ENCODE measurements around the gene ARHGDIB. TPM values are rescaled to one million over a fixed set of nuclear protein-coding genes. Genes with fewer than 3 reads are reported as not detected.
A peak's percentile ranks its signal among the peaks of the same experiment; 100 is the strongest.

Gene ARHGDIB
- total RNA-seq, 1 donor from 2014 or later: 217 TPM

- Mint-ChIP-seq H3K4me1 (ENCODE audit: unreplicated experiment) (peaks cover 40% of the 10 kb centered on the region), H3K27ac (ENCODE audit: unreplicated experiment) (no peak overlapping the region), H3K36me3 (ENCODE audit: low read depth, unreplicated experiment) (peaks cover 26% of the 10 kb centered on the region), H3K9me3 (ENCODE audit: unreplicated experiment) (no peaks in the 10 kb centered on the region), H3K4me3 (ENCODE audit: unreplicated experiment) (no peak overlapping the region), H3K27me3 (ENCODE audit: unreplicated experiment) (peaks cover 2% of the 10 kb centered on the region)
- no peak for TF ChIP-seq CTCF (IDR thresholded peaks at IDR 0.05; ENCODE audit: unreplicated experiment)
- no peak for DNase-seq (ENCODE audit: low spot score)
Measured at GRCh38 chr12:14954269-14954668, 7.1 kb downstream of the ARHGDIB start.

- peaks cover 31% of the 10 kb centered on the region for H3K36me3 Mint-ChIP-seq (ENCODE audit: low read depth, unreplicated experiment)
- H3K27ac Mint-ChIP-seq (ENCODE audit: unreplicated experiment): peak overlapping the region; percentile 51
- H3K4me3 Mint-ChIP-seq (ENCODE audit: unreplicated experiment): no peak overlapping the region
- no peak for TF ChIP-seq CTCF (IDR thresholded peaks at IDR 0.05; ENCODE audit: unreplicated experiment)
- H3K4me1 Mint-ChIP-seq (ENCODE audit: unreplicated experiment): peaks cover 42% of the 10 kb centered on the region
- H3K27me3 Mint-ChIP-seq (ENCODE audit: unreplicated experiment): peaks cover 2% of the 10 kb centered on the region
- no peak for DNase-seq (ENCODE audit: low spot score)
- H3K9me3 Mint-ChIP-seq (ENCODE audit: unreplicated experiment): no peaks in the 10 kb centered on the region
Measured at GRCh38 chr12:14953752-14954151, 7.6 kb downstream of the ARHGDIB start.

- H3K9me3 Mint-ChIP-seq (ENCODE audit: unreplicated experiment): no peaks in the 10 kb centered on the region
- DNase-seq (ENCODE audit: low spot score): no peak
- H3K27ac Mint-ChIP-seq (ENCODE audit: unreplicated experiment): peak overlapping the region; percentile 97
- peaks cover 2% of the 10 kb centered on the region for H3K27me3 Mint-ChIP-seq (ENCODE audit: unreplicated experiment)
- peak overlapping the region; percentile 34 for H3K4me3 Mint-ChIP-seq (ENCODE audit: unreplicated experiment)
- TF ChIP-seq CTCF (IDR thresholded peaks at IDR 0.05; ENCODE audit: unreplicated experiment): no peak
- H3K4me1 Mint-ChIP-seq (ENCODE audit: unreplicated experiment): peaks cover 47% of the 10 kb centered on the region
- peaks cover 31% of the 10 kb centered on the region for H3K36me3 Mint-ChIP-seq (ENCODE audit: low read depth, unreplicated experiment)
Measured at GRCh38 chr12:14952299-14952921, 9.0 kb downstream of the ARHGDIB start.

GRCh38 chr12:14951851-14952250 lies 9.6 kb downstream of the ARHGDIB start:
- no peak for TF ChIP-seq CTCF (IDR thresholded peaks at IDR 0.05; ENCODE audit: unreplicated experiment)
- H3K27ac Mint-ChIP-seq (ENCODE audit: unreplicated experiment): peak overlapping the region; percentile 97

GRCh38 chr12:14950982-14951746 lies 10.2 kb downstream of the ARHGDIB start:
- H3K9me3 Mint-ChIP-seq (ENCODE audit: unreplicated experiment): no peaks in the 10 kb centered on the region
- H3K27me3 Mint-ChIP-seq (ENCODE audit: unreplicated experiment): peaks cover 2% of the 10 kb centered on the region
- peak overlapping the region; percentile 97 for H3K27ac Mint-ChIP-seq (ENCODE audit: unreplicated experiment)
- DNase-seq (ENCODE audit: low spot score): no peak
- H3K36me3 Mint-ChIP-seq (ENCODE audit: low read depth, unreplicated experiment): peaks cover 37% of the 10 kb centered on the region
- no peak for TF ChIP-seq CTCF (IDR thresholded peaks at IDR 0.05; ENCODE audit: unreplicated experiment)
- H3K4me1 Mint-ChIP-seq (ENCODE audit: unreplicated experiment): peaks cover 54% of the 10 kb centered on the region
- no peak overlapping the region for H3K4me3 Mint-ChIP-seq (ENCODE audit: unreplicated experiment)

More at GRCh38 chr12:14951851-14952250, 9.6 kb downstream of the ARHGDIB start:
- Mint-ChIP-seq H3K4me1 (ENCODE audit: unreplicated experiment) (peaks cover 49% of the 10 kb centered on the region), H3K36me3 (ENCODE audit: low read depth, unreplicated experiment) (peaks cover 31% of the 10 kb centered on the region), H3K4me3 (ENCODE audit: unreplicated experiment) (no peak overlapping the region), H3K27me3 (ENCODE audit: unreplicated experiment) (peaks cover 2% of the 10 kb centered on the region), H3K9me3 (ENCODE audit: unreplicated experiment) (no peaks in the 10 kb centered on the region)
- no peak for DNase-seq (ENCODE audit: low spot score)

Measured in endothelial cell (in vitro differentiated cells).